ENCODE measurements around the gene HK3.

The HK3 gene

DNA sequence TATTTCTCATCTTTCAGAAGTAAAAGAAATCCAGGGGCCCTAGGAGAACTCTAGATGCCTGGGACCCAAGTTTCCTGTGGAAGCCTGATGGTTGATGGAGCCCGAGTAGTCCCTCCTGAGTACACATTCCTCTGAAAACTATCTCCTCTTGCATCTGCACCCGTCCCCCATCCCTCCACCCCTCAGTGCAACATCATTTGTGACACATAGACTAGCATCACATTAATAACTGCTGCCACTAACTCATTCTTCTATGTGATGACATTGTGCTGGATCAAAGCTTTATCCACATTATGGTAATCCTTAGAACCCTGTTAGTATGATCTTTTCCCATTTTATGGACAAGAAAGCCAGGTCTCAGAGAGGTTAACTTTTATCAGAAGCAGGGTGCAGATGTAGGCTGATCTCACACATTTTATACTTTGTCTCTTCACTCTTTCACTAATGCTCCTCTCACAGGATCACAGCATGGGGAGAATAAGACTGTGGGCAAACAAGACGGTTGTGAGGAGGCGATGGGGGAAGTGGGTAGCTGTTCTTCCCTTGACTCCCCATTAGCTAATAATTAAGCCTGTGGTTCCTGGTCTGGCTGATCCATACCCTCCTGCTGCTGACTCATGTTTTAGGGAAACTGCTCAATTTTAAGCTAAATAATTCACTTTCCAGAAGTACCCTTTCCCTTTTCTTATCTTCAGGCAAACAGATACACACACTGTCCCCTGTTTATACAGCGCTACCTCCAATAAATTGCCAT is 3.9 kb upstream of the HK3 start:
- DNase-seq (ENCODE audit: low read depth in 2 of 2) = no peak

DNA sequence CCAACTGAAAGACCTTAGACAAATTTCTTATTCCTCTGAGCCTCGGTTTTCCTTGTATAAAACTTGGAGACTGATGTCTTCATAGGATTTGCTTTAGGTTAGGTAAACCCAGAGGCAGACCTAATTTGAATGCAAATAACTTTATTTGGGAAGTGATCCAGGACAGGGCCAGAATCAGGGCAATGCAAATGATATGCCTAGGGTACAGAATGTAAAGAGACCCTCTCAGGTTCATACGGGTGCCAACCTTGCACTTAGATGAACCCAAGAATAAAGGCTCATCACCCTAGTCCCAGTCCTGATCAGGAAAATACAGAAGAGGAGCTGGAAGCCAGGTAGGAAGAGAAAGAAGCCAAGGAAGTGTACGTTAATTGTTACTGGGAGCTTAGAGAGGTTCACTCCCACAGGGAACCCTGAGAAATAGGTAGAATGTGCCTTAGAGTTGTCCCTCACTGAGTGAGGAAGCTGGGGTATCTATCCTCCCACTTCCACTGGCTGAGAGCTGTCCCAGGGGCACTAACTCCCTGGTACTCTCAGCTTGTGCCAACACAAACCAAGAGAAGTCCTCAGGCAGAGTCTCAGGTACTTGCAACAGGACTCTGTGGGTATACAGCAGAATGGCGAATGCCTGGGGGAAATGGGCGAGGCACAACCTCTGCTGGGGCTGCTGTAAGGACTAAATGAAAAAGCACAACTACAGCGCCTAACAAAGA is 3.1 kb upstream of the HK3 start:
- no peak for DNase-seq (ENCODE audit: low read depth in 2 of 2)

DNA sequence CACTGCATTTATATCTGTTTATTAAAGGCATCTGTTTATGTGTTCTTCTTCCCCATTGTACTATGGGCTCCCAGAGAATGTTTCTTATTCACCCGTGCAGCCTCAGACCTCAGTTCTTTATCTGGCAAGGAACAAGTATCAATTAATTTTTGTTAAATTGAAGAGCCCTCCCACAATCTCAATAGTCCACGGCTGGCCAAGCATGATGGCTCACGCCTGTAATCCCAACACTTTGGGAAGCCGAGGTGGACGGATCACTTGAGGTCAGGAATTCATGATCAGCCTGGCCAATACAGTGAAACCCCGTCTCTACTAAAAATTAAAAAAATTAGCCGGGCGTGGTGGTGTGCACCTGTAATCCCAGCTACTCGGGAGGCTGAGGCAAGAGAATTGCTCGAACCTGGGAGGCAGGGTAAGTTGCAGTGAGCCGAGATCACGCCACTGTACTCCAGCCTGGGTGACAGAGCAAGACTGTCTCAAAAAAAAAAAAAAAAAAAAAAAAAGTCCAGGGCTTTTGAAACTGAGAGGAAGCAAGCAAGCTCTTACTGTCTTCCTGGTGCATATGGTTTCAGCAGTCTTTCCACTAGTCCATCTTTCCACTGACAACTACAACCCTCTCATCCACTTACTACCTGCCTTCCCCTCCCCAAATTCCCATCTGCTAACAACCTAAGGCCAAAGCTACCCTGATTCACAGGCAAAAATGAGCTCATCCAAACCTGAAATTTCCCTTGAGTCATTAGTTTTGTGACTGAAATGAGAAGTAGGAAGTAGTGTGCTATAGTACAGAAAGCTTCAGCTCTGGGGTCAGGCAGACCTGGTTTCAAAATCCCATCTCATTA is 2.3 kb upstream of the HK3 start:
- no peak for DNase-seq (ENCODE audit: low read depth in 2 of 2)

DNA sequence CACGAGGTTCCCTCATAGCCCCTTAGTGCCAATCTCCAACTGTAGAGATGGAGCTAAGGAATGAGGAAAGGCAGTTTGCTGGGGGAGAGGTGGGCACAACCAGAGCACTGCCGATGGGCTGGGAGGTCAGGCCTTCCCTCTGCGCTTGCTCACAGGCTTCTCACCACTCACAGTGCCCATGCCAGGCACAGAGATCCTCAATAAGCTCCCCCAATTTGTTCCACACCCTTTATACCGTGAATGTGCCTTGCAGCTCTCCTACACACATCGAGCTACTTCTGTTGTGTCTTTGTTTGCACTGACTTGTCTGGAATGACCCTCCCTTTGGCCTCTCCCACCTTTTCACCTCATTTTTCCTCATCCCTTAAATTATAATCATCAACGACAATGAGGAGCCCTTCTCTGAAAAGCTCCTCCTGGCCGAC is 1.6 kb upstream of the HK3 start:
- no peak for DNase-seq (ENCODE audit: low read depth in 2 of 2)

GRCh38 chr5:176899946-176900779 is 1.0 kb upstream of the HK3 start:
- no peak for DNase-seq (ENCODE audit: low read depth in 2 of 2)

GRCh38 chr5:176897263-176897662 is 1.9 kb downstream of the HK3 start:
- DNase-seq (ENCODE audit: low read depth in 2 of 2) = no peak

- DNase-seq (ENCODE audit: low read depth in 2 of 2) = no peak
These were observed 3.3 kb downstream of the HK3 start for GRCh38 chr5:176895831-176896230.

DNA sequence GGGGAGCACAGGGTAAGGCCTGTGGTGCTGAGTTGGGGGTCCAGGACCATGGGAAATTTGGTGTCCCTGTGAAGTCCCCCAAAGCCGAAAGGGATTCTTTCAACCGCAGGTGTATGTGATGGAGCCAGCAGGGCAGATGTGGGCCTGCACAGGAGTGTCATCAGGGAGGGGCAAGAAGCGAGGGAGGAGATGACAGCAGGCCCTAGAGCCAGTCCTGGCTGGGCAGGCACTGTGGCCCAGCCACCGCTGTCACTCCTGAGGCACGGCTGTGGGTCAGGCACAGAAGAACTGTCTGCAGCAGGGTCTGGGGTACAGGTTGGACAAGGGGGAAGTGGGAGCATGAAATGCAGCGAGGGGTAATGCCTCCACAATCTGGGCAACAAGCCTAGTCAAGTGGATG is 4.8 kb downstream of the HK3 start:
- DNase-seq (ENCODE audit: low read depth in 2 of 2) = no peak

DNA sequence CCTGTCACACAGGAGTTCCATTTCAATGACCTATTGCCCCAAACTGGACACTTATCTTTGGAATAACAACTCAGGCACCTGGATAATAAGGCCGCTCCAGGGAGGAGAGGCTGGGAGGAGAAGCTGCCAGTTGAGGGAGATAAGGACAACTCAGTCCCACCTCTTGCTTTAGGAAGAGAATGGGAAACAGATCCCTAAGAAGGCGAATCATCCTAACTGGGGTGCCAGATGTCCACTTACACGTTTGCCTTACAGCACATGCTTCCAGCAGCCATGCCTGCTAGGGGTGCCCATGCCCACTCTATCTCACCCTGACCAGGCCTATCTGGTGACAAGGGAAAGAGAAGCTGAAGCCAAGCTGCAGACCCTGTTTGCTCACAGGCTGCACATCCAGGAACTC is 6.5 kb downstream of the HK3 start:
- no peak for DNase-seq (ENCODE audit: low read depth in 2 of 2)

DNA sequence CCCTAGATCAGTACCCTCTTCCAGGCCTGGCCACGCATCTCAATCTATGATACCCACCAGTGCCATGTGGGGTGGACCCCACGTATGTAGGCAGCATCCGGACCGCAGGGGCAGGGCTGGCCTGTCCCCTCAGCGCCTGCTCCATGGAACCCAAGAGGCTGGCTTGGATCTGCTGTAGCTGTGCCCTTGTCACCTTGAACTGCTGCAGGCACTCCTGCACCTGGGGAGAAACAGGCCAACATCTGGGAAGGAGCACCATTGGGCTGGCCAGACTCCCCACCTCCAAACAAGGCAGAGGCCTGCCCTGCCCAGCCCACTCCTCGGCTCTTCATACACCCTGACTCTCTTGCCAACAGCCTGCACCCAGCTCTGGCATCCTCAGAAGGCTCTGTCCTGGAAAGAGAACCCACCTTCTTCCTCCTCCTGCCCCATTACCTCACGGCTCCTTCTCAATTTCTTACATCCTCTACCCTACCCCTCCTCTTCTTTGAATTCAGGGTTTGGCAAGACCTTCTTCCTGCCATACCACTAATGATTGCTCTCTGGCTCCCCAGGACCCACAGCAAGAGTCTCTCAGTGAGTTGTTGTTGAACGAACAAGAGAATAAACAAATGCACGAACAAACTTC is 7.7 kb downstream of the HK3 start:
- DNase-seq (ENCODE audit: low read depth in 2 of 2) = no peak

DNA sequence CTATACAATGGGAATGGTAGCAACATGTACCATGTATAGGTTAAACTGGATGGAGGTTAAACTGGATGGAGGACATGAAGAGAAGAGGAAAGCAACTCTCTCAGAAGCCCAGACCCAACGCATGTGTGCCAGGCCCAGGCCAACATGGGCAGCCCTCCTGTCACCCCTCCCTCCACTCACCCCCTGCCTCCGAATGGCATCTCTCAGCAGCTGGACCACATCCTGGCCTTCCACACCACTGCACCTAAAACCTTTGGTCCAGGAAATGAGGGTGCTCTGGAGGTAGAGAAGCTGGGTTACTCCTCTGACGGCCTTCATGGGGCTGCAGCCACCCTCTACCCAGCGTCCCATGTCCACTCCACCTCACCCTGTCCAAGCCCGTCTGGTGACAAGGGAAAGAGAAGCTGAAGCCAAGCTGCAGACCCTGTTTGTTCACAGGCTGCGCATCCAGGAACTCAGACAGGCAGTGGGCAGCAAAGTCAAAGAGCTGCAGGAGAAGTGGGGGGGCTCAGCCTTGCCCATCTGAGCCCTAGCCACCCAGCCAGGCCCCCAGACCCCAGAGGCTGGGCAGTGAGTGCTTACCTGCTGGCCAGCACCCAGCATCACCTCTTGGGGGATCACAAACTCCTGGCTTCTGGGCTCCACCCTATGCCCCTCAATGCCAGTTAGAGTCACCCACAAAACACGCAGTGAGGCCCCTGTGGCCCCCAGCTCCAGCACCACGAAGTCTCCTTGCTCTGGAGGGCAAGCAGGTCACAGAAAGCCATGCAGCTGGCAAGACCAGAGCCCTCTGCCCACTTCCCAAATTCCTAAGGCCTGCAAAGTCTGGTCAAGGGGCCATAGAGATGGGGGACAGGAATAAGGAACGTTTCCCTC is 8.5 kb downstream of the HK3 start:
- DNase-seq (ENCODE audit: low read depth in 2 of 2) = no peak

GRCh38 chr5:176889321-176890280 is 9.5 kb downstream of the HK3 start:
- no peak for DNase-seq (ENCODE audit: low read depth in 2 of 2)

DNA sequence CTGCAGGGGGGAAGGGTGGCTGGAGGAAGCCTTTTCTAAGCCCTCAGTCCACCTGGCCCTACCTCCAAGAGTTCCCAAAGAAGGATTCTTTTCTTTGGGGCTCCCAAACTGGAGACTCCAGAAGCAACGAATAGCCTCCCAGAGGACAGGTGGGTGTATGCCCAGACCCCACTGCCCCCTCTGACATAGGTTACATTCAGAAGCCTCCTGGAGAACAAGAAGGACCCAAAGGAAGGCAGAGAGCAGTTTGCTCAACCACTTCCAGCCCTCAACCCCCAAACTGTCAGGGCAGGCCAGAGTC is 10.3 kb downstream of the HK3 start:
- no peak for DNase-seq (ENCODE audit: low read depth in 2 of 2)

DNA sequence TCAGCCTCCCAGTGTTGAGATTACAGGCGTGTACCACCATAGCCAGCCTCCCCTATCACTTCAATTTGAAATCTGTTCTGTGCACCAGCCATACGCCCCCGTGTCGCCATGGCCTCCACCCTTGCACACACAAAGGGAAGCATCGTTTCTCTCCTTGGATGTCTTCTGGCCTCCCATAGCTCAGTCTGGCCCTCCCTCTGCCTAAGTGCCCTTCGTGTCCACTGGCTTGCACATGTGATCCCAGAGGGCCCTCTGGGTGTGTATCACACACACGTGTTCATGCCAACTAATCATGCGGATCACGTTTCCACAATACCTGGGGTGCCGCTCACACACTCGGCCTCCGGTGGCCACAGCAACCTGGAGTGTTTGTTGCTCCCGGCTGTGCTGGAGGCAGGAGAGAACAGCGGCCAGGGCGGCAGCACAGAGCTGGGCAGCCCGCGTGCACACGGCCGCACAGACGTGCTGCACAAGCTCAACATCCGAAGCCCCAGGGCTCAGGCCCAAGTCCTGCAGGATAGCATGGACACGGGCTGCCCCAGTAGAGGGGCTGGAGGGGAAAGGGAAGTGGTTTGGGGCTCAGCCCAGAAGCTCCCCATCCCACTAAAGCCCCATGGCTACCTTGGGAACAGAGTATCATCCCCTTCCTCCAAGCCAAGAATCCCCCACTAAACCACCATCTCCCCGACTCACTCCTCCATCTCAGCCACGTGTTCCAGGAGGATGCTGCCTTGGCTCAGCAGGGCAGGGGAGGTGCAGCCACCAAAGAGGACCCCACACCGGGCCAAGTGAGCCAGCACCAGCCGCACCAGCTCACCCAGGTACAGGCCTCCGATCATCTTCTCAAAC is 10.9 kb downstream of the HK3 start:
- DNase-seq (ENCODE audit: low read depth in 2 of 2) = no peak

DNA sequence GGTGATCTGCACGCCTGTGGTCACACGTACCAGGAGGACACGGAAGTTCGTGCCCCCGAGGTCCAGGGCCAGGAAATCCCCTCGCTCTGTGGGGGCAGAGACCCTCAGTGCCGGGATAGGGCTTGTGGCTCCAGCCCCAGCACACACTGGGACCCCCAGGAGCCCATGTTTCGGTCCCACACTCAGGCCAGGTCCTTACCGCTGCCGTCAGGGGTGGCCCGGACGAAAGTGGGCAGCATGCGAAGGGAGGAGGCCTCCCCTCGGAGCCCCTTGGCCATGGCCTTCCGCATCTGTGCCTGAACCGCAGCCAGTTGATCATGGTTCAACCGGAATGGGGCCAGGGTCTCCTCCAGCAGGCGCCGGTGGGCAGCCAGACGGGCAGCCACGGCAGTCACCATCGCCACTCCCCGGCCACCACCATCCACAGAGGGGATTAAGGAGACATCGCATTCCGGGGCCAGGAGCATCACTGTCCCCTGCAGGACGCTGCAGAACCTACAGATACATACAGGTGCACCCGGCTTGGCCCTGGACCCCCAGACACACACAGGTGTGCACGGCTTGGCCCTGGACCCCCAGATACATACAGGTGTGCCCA is 11.8 kb downstream of the HK3 start:
- DNase-seq (ENCODE audit: low read depth in 2 of 2) = no peak

DNA sequence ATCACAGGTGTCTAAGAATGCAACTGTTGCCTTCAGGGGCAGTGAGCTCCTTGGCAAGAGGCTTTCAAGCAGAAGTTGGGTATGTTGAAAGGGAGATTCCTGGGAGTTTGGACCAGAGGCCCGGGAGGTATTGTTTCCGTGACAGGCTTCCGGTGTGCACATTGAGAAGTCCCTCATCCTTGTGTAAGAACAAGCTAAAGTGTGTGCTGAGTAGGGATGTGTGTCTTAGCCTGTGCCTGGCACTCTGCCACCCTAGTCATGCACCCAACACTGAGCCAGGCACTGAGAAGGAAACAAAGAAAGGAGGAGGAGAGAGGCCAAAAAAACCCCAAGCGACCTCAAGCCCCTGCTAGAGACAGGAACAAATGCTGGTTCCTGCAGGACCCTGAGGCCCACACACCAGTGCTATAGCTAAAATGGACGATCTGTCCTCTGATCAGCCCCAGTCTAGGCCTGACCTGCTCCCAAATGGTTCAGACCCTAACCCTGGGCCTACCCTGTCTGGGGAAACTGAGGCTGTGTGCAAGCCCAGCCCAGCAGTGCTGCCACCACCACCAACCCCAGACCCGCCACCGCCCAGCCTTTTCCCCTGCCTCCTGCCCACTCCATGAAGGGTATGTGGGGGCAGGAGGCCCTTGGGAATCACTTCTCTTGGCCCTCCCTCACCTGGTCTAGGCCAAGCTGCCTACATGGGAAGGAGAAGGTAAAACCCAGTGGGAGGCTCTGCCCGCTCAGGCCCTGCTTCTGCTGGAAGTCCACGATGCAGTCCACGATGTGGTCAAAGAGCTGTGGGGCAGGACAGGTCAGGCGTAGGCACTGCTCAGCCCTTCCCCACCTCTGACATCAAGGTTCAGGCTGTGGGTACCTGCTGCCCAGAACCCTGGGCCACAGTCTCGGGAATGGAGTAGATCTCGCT is 12.6 kb downstream of the HK3 start:
- no peak for DNase-seq (ENCODE audit: low read depth in 2 of 2)

DNA sequence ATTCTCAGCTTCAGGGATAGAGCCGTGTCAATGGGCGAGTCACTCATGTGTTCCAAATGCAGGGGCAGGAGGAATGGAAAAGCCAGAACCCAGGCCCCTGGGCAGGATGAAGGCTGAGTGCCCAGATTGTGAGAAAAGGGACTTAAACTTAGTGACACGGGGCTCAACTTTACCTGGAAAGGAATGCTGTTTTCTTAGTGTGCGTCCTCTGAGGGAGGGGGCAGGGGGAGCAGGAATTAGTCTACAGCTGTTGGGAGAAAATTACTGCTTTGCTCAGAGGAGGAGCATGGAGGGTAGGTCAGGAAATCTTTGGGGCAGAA is 14.6 kb downstream of the HK3 start:
- no peak for DNase-seq (ENCODE audit: low read depth in 2 of 2)
